ENCODE results near the gene PRKG1. TPM values are rescaled to one million over a fixed set of nuclear protein-coding genes. Genes with fewer than 3 reads are reported as not detected.
"Not testable (repeated sequence)": the region's sequence is repeated elsewhere in the genome, so short reads cannot be mapped to it uniquely, and the experiment has no call there.

The PRKG1 gene
- total and polyA plus RNA-seq, 4 donors = 26.2 to 199 (median 94.1) TPM

GRCh38 chr10:51273574-51273973 is 199.3 kb downstream of the PRKG1 start:
- Histone ChIP-seq H3K4me3 (ENCODE audit: low read length in 2 of 2) (no peak overlapping the region), H3K27me3 (ENCODE audit: control insufficient read depth in 1 of 2, insufficient read depth in 2 of 2, low read length in 1 of 2) (no peaks in the 10 kb centered on the region), H3K27ac (ENCODE audit: low read depth in 1 of 2, low read length in 2 of 2) (no peak overlapping the region), H3K9me3 (ENCODE audit: control insufficient read depth, low read length) (no peaks in the 10 kb centered on the region), H3K4me1 (ENCODE audit: control insufficient read depth in 1 of 2, insufficient read depth in 2 of 2, low read length in 2 of 2) (peaks cover 0 to 4% of the 10 kb centered on the region in 2 donors), H3K36me3 (ENCODE audit: control insufficient read depth in 1 of 2, insufficient read depth in 2 of 2, low read length in 1 of 2) (peaks cover 0 to 2% of the 10 kb centered on the region in 2 donors)
- intact Hi-C loops (cut with DNase I) = no loop called here
- WGBS, 2 donors = 90 to 91% methylated on average over 5 of the region's 5 CpGs
- no peak for ATAC-seq (ENCODE audit: low FRiP score)
- no peak for DNase-seq

DNA sequence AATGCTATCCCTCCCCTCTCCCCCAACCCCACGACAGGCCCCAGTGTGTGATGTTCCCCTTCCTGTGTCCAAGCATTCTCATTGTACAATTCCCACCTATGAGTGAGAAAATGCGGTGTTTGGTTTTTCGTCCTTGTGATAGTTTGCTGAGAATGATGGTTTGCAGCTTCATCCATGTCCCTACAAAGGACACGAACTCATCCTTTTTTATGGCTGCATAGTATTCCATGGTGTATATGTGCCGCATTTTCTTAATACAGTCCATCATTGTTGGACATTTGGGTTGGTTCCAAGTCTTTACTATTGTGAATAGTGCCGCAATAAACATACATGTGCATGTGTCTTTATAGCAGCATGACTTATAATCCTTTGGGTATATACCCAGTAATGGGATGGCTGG is 201.8 kb downstream of the PRKG1 start:
- ATAC-seq (ENCODE audit: low FRiP score); intact Hi-C loops (cut with DNase I): not testable (repeated sequence)

GRCh38 chr10:51281387-51281786 is 207.1 kb downstream of the PRKG1 start:
- H3K4me1 ChIP-seq (ENCODE audit: control insufficient read depth in 1 of 2, insufficient read depth in 2 of 2, low read length in 2 of 2); H3K9me3 ChIP-seq (ENCODE audit: control insufficient read depth, low read length); H3K4me3 ChIP-seq (ENCODE audit: low read length in 2 of 2); H3K27ac ChIP-seq (ENCODE audit: low read depth in 1 of 2, low read length in 2 of 2); H3K27me3 ChIP-seq (ENCODE audit: control insufficient read depth in 1 of 2, insufficient read depth in 2 of 2, low read length in 1 of 2); H3K36me3 ChIP-seq (ENCODE audit: control insufficient read depth in 1 of 2, insufficient read depth in 2 of 2, low read length in 1 of 2); DNase-seq; ATAC-seq (ENCODE audit: low FRiP score); intact Hi-C loops (cut with DNase I): not testable (repeated sequence)
- WGBS, 2 donors = 88 to 93% methylated on average over 5 of the region's 5 CpGs

More for the DNA sequence above, 201.8 kb downstream of the PRKG1 start:
- DNase-seq; H3K4me3 ChIP-seq (ENCODE audit: low read length in 2 of 2); H3K27ac ChIP-seq (ENCODE audit: low read depth in 1 of 2, low read length in 2 of 2); H3K36me3 ChIP-seq (ENCODE audit: control insufficient read depth in 1 of 2, insufficient read depth in 2 of 2, low read length in 1 of 2); H3K27me3 ChIP-seq (ENCODE audit: control insufficient read depth in 1 of 2, insufficient read depth in 2 of 2, low read length in 1 of 2); H3K9me3 ChIP-seq (ENCODE audit: control insufficient read depth, low read length); H3K4me1 ChIP-seq (ENCODE audit: control insufficient read depth in 1 of 2, insufficient read depth in 2 of 2, low read length in 2 of 2): not testable (repeated sequence)
- 81 to 96% methylated on average over 6 of the region's 6 CpGs for WGBS, 2 donors

- Histone ChIP-seq H3K27me3 (ENCODE audit: control insufficient read depth in 1 of 2, insufficient read depth in 2 of 2, low read length in 1 of 2) (no peaks in the 10 kb centered on the region), H3K4me3 (ENCODE audit: low read length in 2 of 2) (no peak overlapping the region), H3K9me3 (ENCODE audit: control insufficient read depth, low read length) (no peaks in the 10 kb centered on the region), H3K36me3 (ENCODE audit: control insufficient read depth in 1 of 2, insufficient read depth in 2 of 2, low read length in 1 of 2) (no peaks in the 10 kb centered on the region), H3K27ac (ENCODE audit: low read depth in 1 of 2, low read length in 2 of 2) (no peak overlapping the region), H3K4me1 (ENCODE audit: control insufficient read depth in 1 of 2, insufficient read depth in 2 of 2, low read length in 2 of 2) (peaks cover 0 to 4% of the 10 kb centered on the region in 2 donors)
- intact Hi-C loops (cut with DNase I) = no loop called here
- DNase-seq (no peak), ATAC-seq (ENCODE audit: low FRiP score) (no peak)
- WGBS, 2 donors = 95 to 96% methylated on average over 3 of the region's 3 CpGs
These were observed 211.3 kb downstream of the PRKG1 start for GRCh38 chr10:51285601-51286000.

GRCh38 chr10:51288511-51288910 is 214.2 kb downstream of the PRKG1 start:
- Histone ChIP-seq H3K36me3 (ENCODE audit: control insufficient read depth in 1 of 2, insufficient read depth in 2 of 2, low read length in 1 of 2) (no peaks in the 10 kb centered on the region), H3K9me3 (ENCODE audit: control insufficient read depth, low read length) (no peaks in the 10 kb centered on the region), H3K4me3 (ENCODE audit: low read length in 2 of 2) (no peak overlapping the region), H3K4me1 (ENCODE audit: control insufficient read depth in 1 of 2, insufficient read depth in 2 of 2, low read length in 2 of 2) (peaks cover 0 to 4% of the 10 kb centered on the region in 2 donors), H3K27me3 (ENCODE audit: control insufficient read depth in 1 of 2, insufficient read depth in 2 of 2, low read length in 1 of 2) (no peaks in the 10 kb centered on the region), H3K27ac (ENCODE audit: low read depth in 1 of 2, low read length in 2 of 2) (no peak overlapping the region)
- DNase-seq (no peak), ATAC-seq (ENCODE audit: low FRiP score) (no peak)
- intact Hi-C loops (cut with DNase I) = no loop called here

GRCh38 chr10:51289519-51289918 is 215.2 kb downstream of the PRKG1 start:
- no peak for DNase-seq
- intact Hi-C loops (cut with DNase I) = no loop called here
- no peaks in the 10 kb centered on the region for H3K36me3 ChIP-seq (ENCODE audit: control insufficient read depth in 1 of 2, insufficient read depth in 2 of 2, low read length in 1 of 2)
- H3K4me1 ChIP-seq (ENCODE audit: control insufficient read depth in 1 of 2, insufficient read depth in 2 of 2, low read length in 2 of 2) = peaks cover 0 to 4% of the 10 kb centered on the region in 2 donors
- no peaks in the 10 kb centered on the region for H3K9me3 ChIP-seq (ENCODE audit: control insufficient read depth, low read length)
- H3K4me3 ChIP-seq (ENCODE audit: low read length in 2 of 2) = no peak overlapping the region
- no peak overlapping the region for H3K27ac ChIP-seq (ENCODE audit: low read depth in 1 of 2, low read length in 2 of 2)
- WGBS, 2 donors = 89 to 97% methylated on average over 1 of the region's 1 CpG
- no peak for ATAC-seq (ENCODE audit: low FRiP score)
- no peaks in the 10 kb centered on the region for H3K27me3 ChIP-seq (ENCODE audit: control insufficient read depth in 1 of 2, insufficient read depth in 2 of 2, low read length in 1 of 2)

GRCh38 chr10:51291961-51292360 is 217.7 kb downstream of the PRKG1 start:
- H3K27ac ChIP-seq (ENCODE audit: low read depth in 1 of 2, low read length in 2 of 2) = peak overlapping the region; percentile 44 to 67
- H3K9me3 ChIP-seq (ENCODE audit: control insufficient read depth, low read length) = no peaks in the 10 kb centered on the region
- ATAC-seq (ENCODE audit: low FRiP score) = no peak
- 45 to 46% methylated on average over 2 of the region's 2 CpGs for whole genome bisulfite sequencing, 2 donors
- H3K36me3 ChIP-seq (ENCODE audit: control insufficient read depth in 1 of 2, insufficient read depth in 2 of 2, low read length in 1 of 2) = no peaks in the 10 kb centered on the region
- H3K4me3 ChIP-seq (ENCODE audit: low read length in 2 of 2) = no peak overlapping the region
- no peak for DNase-seq
- H3K4me1 ChIP-seq (ENCODE audit: control insufficient read depth in 1 of 2, insufficient read depth in 2 of 2, low read length in 2 of 2) = peaks cover 1 to 4% of the 10 kb centered on the region in 2 donors
- intact Hi-C loops (cut with DNase I) = no loop called here
- H3K27me3 ChIP-seq (ENCODE audit: control insufficient read depth in 1 of 2, insufficient read depth in 2 of 2, low read length in 1 of 2) = no peaks in the 10 kb centered on the region

GRCh38 chr10:51297438-51297837 is 223.2 kb downstream of the PRKG1 start:
- H3K9me3 ChIP-seq (ENCODE audit: control insufficient read depth, low read length) = no peaks in the 10 kb centered on the region
- no peaks in the 10 kb centered on the region for H3K36me3 ChIP-seq (ENCODE audit: control insufficient read depth in 1 of 2, insufficient read depth in 2 of 2, low read length in 1 of 2)
- H3K4me1 ChIP-seq (ENCODE audit: control insufficient read depth in 1 of 2, insufficient read depth in 2 of 2, low read length in 2 of 2) = peaks cover 4 to 16% of the 10 kb centered on the region in 2 donors
- 23 to 73% methylated on average over 2 of the region's 2 CpGs for WGBS, 2 donors
- no peak for DNase-seq
- H3K27ac ChIP-seq (ENCODE audit: low read depth in 1 of 2, low read length in 2 of 2) = no peak overlapping the region
- no peaks in the 10 kb centered on the region for H3K27me3 ChIP-seq (ENCODE audit: control insufficient read depth in 1 of 2, insufficient read depth in 2 of 2, low read length in 1 of 2)
- intact Hi-C loops (cut with DNase I) = loop anchor here in 1 of 2 donors (5.0 kb wide), 1 partner anchor 40 kb away; no protein-coding TSS in a partner anchor
- no peak for ATAC-seq (ENCODE audit: low FRiP score)
- H3K4me3 ChIP-seq (ENCODE audit: low read length in 2 of 2) = no peak overlapping the region

- peak overlapping the region; percentile 51 to 59 for H3K27ac ChIP-seq (ENCODE audit: low read depth in 1 of 2, low read length in 2 of 2)
- DNase-seq (no peak), ATAC-seq (ENCODE audit: low FRiP score) (no peak)
- H3K27me3 ChIP-seq (ENCODE audit: control insufficient read depth in 1 of 2, insufficient read depth in 2 of 2, low read length in 1 of 2) = no peaks in the 10 kb centered on the region
- WGBS, 2 donors = 7 to 9% methylated on average over 2 of the region's 2 CpGs
- no peaks in the 10 kb centered on the region for H3K36me3 ChIP-seq (ENCODE audit: control insufficient read depth in 1 of 2, insufficient read depth in 2 of 2, low read length in 1 of 2)
- no peaks in the 10 kb centered on the region for H3K9me3 ChIP-seq (ENCODE audit: control insufficient read depth, low read length)
- peaks cover 7 to 16% of the 10 kb centered on the region in 2 donors for H3K4me1 ChIP-seq (ENCODE audit: control insufficient read depth in 1 of 2, insufficient read depth in 2 of 2, low read length in 2 of 2)
- intact Hi-C loops (cut with DNase I) = loop anchor here in 1 of 2 donors (10.0 kb wide), 2 partner anchors 124 to 226 kb away; partner anchors contain the start of gene PRKG1
- H3K4me3 ChIP-seq (ENCODE audit: low read length in 2 of 2) = peak overlapping the region in 1 of 2 donors; percentile 10
These were observed 226.5 kb downstream of the PRKG1 start for GRCh38 chr10:51300617-51301304.
